Lower lobe of right lung (tissue), 2 donors: Measurements from ENCODE around the gene RRAGC. TPM values are rescaled to one million over a fixed set of nuclear protein-coding genes. Genes with fewer than 3 reads are reported as not detected.

Experiments used
- ATAC-seq, 2 donors: fragments of 200-7000 bp; cut with Tn5 transposase; one replicate each; pipeline ENCODE4 v1.9.1; 2020 to 2022; ENCODE audit warnings: mild to moderate bottlenecking in 2 of 2, moderate library complexity in 2 of 2
- DNase-seq: peaks from one replicate; pipeline ENCODE4 v3.0.0-alpha.2; 2020
- H3K27ac ChIP-seq: fragments of 200-600 bp; one replicate; pipeline ENCODE4 v1.8.0; 2022
- H3K27me3 ChIP-seq: fragments of 200-600 bp; one replicate; pipeline ENCODE4 v1.8.0; 2022; ENCODE audit warnings: low read depth
- H3K36me3 ChIP-seq: fragments of 200-600 bp; one replicate; pipeline ENCODE4 v1.8.0; 2022; ENCODE audit warnings: mild to moderate bottlenecking
- H3K4me1 ChIP-seq: fragments of 200-600 bp; one replicate; pipeline ENCODE4 v1.8.0; 2022
- H3K4me3 ChIP-seq: fragments of 200-600 bp; one replicate; pipeline ENCODE4 v1.8.0; 2022; ENCODE audit warnings: mild to moderate bottlenecking
- H3K9me3 ChIP-seq: fragments of 200-600 bp; one replicate; pipeline ENCODE4 v1.8.0; 2022
- intact Hi-C: fragments of 100-400 bp; cut with DNase I; formaldehyde crosslinking; loops from one replicate; pipeline ENCODE4 v1.11.0; 2022
- total RNA-seq: library from RNA; stranded (reverse); fragmentation: NEBNext Ultra II Directional; extraction: Animal tissue kit (Norgen Biotek cat#: 25700); gene quantifications from one replicate; pipeline ENCODE4 v1.2.1, GENCODE V29; 2021
- TF ChIP-seq, protein P1 (sequence below): fragments of 200-600 bp; IDR thresholded peaks from one replicate; pipeline ENCODE4 v1.8.0; 2022; ENCODE audit warnings: antibody characterized with exemption, mild to moderate bottlenecking
- donor health status: DM: no; HTN: yes; CAD: no; lungs with severe emphysema.

RRAGC gene
- total RNA-seq, 1 donor from 2014 or later: 33.9 TPM

DNA sequence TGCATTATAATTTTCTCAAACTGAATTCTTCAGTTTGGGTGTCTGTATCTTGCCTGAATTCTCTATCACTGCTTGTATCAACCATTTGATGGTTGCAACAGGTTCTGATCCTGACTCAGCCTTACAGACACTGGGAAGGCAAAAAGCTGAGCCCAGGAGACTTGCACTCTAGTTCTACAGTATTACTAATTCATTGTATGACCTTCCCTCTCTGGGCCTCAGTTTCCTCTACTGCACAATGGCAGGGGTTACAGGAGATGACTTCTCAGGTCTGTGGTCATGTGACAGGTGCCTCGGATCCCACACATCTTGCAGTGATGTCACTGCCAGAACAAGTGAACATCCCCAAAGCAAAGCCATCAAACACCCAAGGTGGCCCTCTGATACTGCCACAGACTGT is 38.7 kb downstream of the RRAGC start:
- DNase-seq (no peak), ATAC-seq (no peak)
- H3K27ac ChIP-seq: no peak overlapping the region
- TF ChIP-seq, protein P1, sequence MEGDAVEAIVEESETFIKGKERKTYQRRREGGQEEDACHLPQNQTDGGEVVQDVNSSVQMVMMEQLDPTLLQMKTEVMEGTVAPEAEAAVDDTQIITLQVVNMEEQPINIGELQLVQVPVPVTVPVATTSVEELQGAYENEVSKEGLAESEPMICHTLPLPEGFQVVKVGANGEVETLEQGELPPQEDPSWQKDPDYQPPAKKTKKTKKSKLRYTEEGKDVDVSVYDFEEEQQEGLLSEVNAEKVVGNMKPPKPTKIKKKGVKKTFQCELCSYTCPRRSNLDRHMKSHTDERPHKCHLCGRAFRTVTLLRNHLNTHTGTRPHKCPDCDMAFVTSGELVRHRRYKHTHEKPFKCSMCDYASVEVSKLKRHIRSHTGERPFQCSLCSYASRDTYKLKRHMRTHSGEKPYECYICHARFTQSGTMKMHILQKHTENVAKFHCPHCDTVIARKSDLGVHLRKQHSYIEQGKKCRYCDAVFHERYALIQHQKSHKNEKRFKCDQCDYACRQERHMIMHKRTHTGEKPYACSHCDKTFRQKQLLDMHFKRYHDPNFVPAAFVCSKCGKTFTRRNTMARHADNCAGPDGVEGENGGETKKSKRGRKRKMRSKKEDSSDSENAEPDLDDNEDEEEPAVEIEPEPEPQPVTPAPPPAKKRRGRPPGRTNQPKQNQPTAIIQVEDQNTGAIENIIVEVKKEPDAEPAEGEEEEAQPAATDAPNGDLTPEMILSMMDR: no peak
- no peaks in the 10 kb centered on the region for H3K36me3 ChIP-seq
- intact Hi-C loops: no loop called here
- H3K4me3 ChIP-seq: no peak overlapping the region
- peaks cover 16% of the 10 kb centered on the region for H3K4me1 ChIP-seq
- peaks cover 48% of the 10 kb centered on the region for H3K27me3 ChIP-seq
- no peaks in the 10 kb centered on the region for H3K9me3 ChIP-seq

DNA sequence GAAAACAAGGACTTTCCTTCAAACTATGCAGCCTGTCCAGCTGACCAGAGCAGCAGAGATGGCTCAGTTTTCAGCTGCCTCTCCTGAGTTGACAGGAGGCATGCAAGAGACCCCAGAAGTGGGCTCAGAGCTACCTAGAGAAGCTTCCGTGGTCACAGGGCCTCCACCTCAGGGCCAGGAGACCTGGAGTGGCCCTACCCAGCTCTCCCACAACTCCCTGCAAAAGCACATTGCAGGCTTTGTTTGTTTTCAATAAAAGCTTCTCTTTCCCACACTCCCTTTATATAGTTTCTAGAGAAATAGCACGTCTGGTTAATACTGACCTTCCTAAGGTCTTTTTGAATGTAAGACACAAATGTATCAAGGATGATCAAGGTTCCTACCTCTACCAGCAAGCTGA is 40.1 kb downstream of the RRAGC start:
- Histone ChIP-seq H3K27me3 (peaks cover 62% of the 10 kb centered on the region), H3K4me1 (peaks cover 16% of the 10 kb centered on the region), H3K36me3 (no peaks in the 10 kb centered on the region), H3K27ac (no peak overlapping the region), H3K9me3 (no peaks in the 10 kb centered on the region), H3K4me3 (no peak overlapping the region)
- TF ChIP-seq, protein P1: no peak
- no peak for ATAC-seq
- intact Hi-C loops: no loop called here
- no peak for DNase-seq

- H3K9me3 ChIP-seq: no peaks in the 10 kb centered on the region
- H3K4me1 ChIP-seq: peaks cover 16% of the 10 kb centered on the region
- peaks cover 64% of the 10 kb centered on the region for H3K27me3 ChIP-seq
- no peak overlapping the region for H3K27ac ChIP-seq
- no peak for DNase-seq
- ATAC-seq: no peak
- TF ChIP-seq, protein P1: no peak
- no peak overlapping the region for H3K4me3 ChIP-seq
- intact Hi-C loops: no loop called here
- no peaks in the 10 kb centered on the region for H3K36me3 ChIP-seq
Observed at GRCh38 chr1:38819040-38819439, 40.5 kb downstream of the RRAGC start.

- Histone ChIP-seq H3K9me3 (no peaks in the 10 kb centered on the region), H3K36me3 (no peaks in the 10 kb centered on the region), H3K4me1 (peaks cover 16% of the 10 kb centered on the region), H3K4me3 (peak overlapping the region; percentile 42), H3K27ac (no peak overlapping the region), H3K27me3 (peaks cover 67% of the 10 kb centered on the region)
- intact Hi-C loops: no loop called here
- DNase-seq (peak; percentile 61), ATAC-seq (peak; percentile 78 to 85)
- TF ChIP-seq, protein P1: peak; percentile 86
Observed at GRCh38 chr1:38818175-38818976, 41.2 kb downstream of the RRAGC start.

DNA sequence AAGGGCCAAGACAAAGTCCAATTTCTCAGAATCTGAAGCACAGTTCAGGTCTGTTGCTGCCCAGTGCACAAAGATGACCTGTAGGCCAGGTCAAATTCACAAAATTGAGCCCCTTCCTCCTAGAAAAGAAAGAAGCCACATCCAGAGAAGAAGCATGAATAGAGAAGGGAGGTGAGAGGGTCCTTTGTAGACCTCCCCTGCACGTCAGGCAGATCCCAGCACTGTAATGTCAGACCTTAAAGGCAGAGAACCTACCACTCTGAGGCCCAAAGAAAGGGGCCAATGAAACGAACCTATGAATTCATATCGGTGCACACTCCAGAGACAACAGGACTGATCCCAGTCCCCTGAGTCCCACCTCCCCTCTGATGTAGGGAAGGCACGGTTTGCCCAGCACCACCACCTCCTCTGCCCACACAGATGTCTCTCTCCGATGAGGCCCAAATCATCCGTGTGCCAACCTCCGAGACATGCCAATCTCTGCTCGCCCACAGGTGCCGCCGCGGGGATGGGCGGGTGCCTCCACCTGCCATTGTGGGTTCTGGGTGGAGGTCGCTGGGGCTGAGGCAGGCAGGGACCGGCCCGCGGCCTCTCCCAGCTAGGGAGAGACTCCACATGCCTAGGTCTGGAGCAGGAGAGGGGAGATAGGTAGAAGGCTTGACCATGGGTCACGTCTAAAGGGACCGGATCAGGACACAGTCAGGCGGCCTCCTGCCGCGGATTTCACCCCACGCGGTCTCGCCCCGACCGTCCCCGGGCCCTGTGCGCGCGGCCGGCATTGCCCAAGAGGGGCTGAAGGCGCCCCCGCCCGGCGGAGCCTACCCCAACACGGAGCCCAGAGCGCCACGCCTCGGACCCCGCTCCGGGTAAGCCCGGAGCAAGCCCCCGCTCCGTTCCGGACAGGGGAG is 42.1 kb downstream of the RRAGC start:
- peak overlapping the region; percentile 42 for H3K4me3 ChIP-seq
- intact Hi-C loops: no loop called here
- ATAC-seq (peak; percentile 37 to 40), DNase-seq (no peak)
- H3K27me3 ChIP-seq: peaks cover 67% of the 10 kb centered on the region
- no peak overlapping the region for H3K27ac ChIP-seq
- H3K36me3 ChIP-seq: no peaks in the 10 kb centered on the region
- H3K4me1 ChIP-seq: peaks cover 16% of the 10 kb centered on the region
- H3K9me3 ChIP-seq: no peaks in the 10 kb centered on the region
- TF ChIP-seq, protein P1: no peak
